Breast epithelium (tissue), 4 donors: ENCODE data around the gene KRT37. TPM values are rescaled to one million over a fixed set of nuclear protein-coding genes. Genes with fewer than 3 reads are reported as not detected.
A peak's percentile ranks its signal among the peaks of the same experiment; 100 is the strongest.

Experiments used
- DNase-seq, 2 donors: peaks; one replicate each; pipeline ENCODE4 v3.0.0-alpha.2; 2019; ENCODE audit warnings: low spot score in 2 of 2
- H3K27ac ChIP-seq, 2 donors: fragments of 200-600 bp; sonication (generic) in 1 of 2; one replicate each; pipeline ENCODE4 v1.5.1; 2016 to 2019; ENCODE audit warnings: mild to moderate bottlenecking in 1 of 2
- H3K27me3 ChIP-seq, 2 donors: fragments of 200-600 bp; sonication (generic) in 1 of 2; one replicate each; pipeline versions ENCODE4 v1.5.1 to v1.6.0; 2017 to 2019; ENCODE audit warnings: control low read depth in 1 of 2, mild to moderate bottlenecking in 1 of 2
- H3K36me3 ChIP-seq: fragments of 200-600 bp; one replicate; pipeline ENCODE4 v1.5.1; 2019
- H3K4me1 ChIP-seq, 2 donors: fragments of 200-600 bp; sonication (generic); one replicate each; pipeline ENCODE4 v1.5.1; 2016 to 2019; ENCODE audit warnings: control low read depth in 1 of 2
- H3K4me3 ChIP-seq, 3 donors: fragments of 200-600 bp; sonication (generic); 1 replicate in 2 of 3; 2 replicates in 1 of 3; pipeline ENCODE4 v1.5.1; 2016 to 2019; ENCODE audit warnings: mild to moderate bottlenecking in 3 of 3, moderate library complexity in 2 of 3
- H3K9me3 ChIP-seq, 2 donors: fragments of 200-600 bp; sonication (generic) in 1 of 2; one replicate each; pipeline ENCODE4 v1.5.1; 2016 to 2019; ENCODE audit warnings: control low read depth in 1 of 2
- POLR2A ChIP-seq: fragments of 450-650 bp; IDR thresholded peaks from one replicate; pipeline ENCODE4 v1.6.1; 2016; ENCODE audit warnings: antibody characterized with exemption, mild to moderate bottlenecking, moderate library complexity
- POLR2AphosphoS5 ChIP-seq, 3 donors: sonication (generic); formaldehyde crosslinking; IDR thresholded peaks; one replicate each; pipeline ENCODE4 v1.6.1; 2017; ENCODE audit warnings: antibody characterized with exemption in 3 of 3
- intact Hi-C: fragments of 100-400 bp; cut with DNase I; formaldehyde crosslinking; loops from one replicate; pipeline ENCODE4 v1.15.1; 2023; ENCODE audit warnings: low total_unique reads
- total RNA-seq, 3 donors: library from RNA; depleted of rRNA; stranded (reverse); fragments of >200 nt; gene quantifications; one replicate each; pipeline ENCODE4 v1.1.0, GENCODE V29; 2016
- TF ChIP-seq, protein P1 (sequence below), 3 donors: fragments of 450-650 bp; IDR thresholded peaks; one replicate each; pipeline ENCODE4 v1.5.1; 2016 to 2017; ENCODE audit warnings: antibody characterized with exemption in 3 of 3, mild to moderate bottlenecking in 3 of 3, moderate library complexity in 3 of 3

The KRT37 gene
- total RNA-seq: not detected

DNA sequence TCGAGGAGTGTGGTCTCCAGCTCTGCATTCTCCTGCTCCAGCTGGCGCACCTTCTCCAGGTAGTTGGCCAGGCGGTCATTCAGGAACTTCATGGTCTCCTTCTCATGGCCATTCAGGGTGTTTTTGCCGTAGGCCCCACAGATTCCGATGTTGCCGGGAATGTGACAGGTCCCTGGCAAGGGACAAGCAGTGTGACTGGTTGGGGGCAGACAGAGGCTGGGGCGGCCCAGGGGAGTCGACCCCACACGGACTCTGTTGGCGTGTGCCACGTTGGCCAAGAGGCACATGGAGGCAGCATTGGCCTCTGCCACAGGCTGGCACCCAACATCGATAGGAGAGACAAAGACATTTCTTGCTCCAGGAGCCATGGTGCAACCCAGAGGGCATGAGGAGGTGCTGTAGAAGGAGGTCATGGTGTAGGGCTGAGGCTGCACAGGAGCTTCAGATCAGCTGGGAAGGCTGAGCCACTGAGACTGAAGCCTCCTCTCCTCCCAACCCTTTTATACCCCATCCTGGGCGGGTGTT is at the start of gene KRT37:
TSS of gene KRT37 (minus strand) at position 475 of the 525 bp plus-strand sequence. CDS start at position 413, 62 bp downstream.
- Histone ChIP-seq H3K4me3 (no peak within 1 kb of the TSS), H3K4me1 (peaks cover 0 to 5% of the 10 kb centered on the region in 2 donors), H3K9me3 (no peaks in the 10 kb centered on the region), H3K27me3 (no peaks in the 10 kb centered on the region), H3K36me3 (no peaks in the 10 kb centered on the region), H3K27ac (no peak within 1 kb of the TSS)
- no peak for TF ChIP-seq POLR2A
- TF ChIP-seq, protein P1, sequence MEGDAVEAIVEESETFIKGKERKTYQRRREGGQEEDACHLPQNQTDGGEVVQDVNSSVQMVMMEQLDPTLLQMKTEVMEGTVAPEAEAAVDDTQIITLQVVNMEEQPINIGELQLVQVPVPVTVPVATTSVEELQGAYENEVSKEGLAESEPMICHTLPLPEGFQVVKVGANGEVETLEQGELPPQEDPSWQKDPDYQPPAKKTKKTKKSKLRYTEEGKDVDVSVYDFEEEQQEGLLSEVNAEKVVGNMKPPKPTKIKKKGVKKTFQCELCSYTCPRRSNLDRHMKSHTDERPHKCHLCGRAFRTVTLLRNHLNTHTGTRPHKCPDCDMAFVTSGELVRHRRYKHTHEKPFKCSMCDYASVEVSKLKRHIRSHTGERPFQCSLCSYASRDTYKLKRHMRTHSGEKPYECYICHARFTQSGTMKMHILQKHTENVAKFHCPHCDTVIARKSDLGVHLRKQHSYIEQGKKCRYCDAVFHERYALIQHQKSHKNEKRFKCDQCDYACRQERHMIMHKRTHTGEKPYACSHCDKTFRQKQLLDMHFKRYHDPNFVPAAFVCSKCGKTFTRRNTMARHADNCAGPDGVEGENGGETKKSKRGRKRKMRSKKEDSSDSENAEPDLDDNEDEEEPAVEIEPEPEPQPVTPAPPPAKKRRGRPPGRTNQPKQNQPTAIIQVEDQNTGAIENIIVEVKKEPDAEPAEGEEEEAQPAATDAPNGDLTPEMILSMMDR (IDR thresholded peaks at IDR 0.05): no peak
- no peak for TF ChIP-seq POLR2AphosphoS5 (IDR thresholded peaks at IDR 0.05)
- intact Hi-C loops: no loop called here
- no peak for DNase-seq

DNA sequence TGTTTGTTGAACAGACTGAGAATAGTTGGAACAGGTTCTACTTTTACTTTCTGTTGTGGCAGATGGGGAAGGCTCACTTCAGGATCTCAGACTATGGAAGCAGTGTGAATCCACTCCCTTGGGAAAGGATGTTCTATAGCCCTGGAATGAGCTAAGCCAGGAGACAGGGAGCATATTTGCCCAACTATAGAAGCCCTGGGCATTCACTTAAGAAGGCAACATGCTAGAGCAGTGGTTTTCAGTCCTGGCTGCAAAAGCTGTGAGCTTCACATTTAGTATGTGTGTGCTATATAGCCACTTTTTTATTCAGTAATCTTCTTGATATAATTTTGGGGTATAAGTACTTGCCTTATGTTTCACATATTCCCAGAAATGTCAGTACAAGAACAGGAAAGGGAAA is 44.0 kb upstream of the KRT37 start:
- DNase-seq: no peak
- no peaks in the 10 kb centered on the region for H3K27me3 ChIP-seq
- H3K36me3 ChIP-seq: no peaks in the 10 kb centered on the region
- intact Hi-C loops: no loop called here
- no peaks in the 10 kb centered on the region for H3K4me1 ChIP-seq
- no peak overlapping the region for H3K4me3 ChIP-seq
- peaks cover 5 to 7% of the 10 kb centered on the region in 2 donors for H3K9me3 ChIP-seq
- H3K27ac ChIP-seq: peak overlapping the region in 1 of 2 donors; percentile 58
- TF ChIP-seq POLR2A (no peak), POLR2AphosphoS5 (IDR thresholded peaks at IDR 0.05) (no peak)
- TF ChIP-seq, protein P1 (IDR thresholded peaks at IDR 0.05): no peak

DNA sequence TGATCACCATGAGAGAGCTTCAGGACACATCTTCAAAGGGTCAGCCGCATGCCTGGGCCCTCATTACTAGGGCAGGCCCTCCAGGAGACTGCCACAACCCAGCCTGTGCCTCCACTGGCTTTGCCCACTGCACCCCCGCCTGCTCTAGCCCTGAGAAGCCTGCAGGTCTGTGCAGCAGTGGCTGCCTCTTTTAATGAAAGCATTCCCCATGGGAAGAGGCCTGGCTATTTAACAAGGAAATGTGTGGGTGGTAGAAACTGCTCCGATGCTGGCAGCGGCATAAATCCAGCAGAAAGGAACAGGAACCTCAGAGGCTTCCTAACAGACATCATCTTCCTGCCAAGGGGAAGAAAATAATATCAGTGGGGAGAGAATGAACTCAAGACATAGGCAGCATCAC is 43.2 kb upstream of the KRT37 start:
- H3K9me3 ChIP-seq: peaks cover 5 to 7% of the 10 kb centered on the region in 2 donors
- H3K27me3 ChIP-seq: no peaks in the 10 kb centered on the region
- H3K4me1 ChIP-seq: no peaks in the 10 kb centered on the region
- H3K36me3 ChIP-seq: no peaks in the 10 kb centered on the region
- DNase-seq: peak in 1 of 2 donors; percentile 57
- H3K4me3 ChIP-seq: no peak overlapping the region
- intact Hi-C loops: no loop called here
- peak overlapping the region; percentile 52 to 58 for H3K27ac ChIP-seq
- TF ChIP-seq POLR2AphosphoS5 (IDR thresholded peaks at IDR 0.05) (no peak), POLR2A (no peak)
- TF ChIP-seq, protein P1 (IDR thresholded peaks at IDR 0.05): no peak

DNA sequence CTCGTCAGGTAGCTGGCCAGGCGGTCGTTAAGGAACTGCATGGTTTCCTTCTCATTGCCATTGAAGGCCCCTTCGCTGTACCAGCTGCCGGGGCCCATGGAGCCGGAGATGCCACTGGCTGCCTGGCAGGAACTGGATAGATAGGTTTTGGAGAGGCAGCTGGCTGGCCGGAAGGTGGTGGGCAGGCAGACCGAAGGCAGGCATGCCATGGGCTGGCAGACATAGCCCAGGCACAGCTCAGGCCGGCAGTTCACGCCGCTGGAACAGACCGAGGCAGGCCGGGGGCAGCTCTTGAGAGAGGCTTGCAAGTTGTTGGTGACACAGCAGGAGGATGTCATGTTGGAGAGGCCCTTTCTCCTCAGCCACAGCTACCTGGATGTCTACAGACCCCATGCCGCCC is 42.6 kb upstream of the KRT37 start, which contains the start of gene KRT32:
TSS of gene KRT32 (minus strand) at position 399 of the 400 bp plus-strand sequence. CDS start at position 338, 61 bp downstream.
- H3K27ac ChIP-seq: peak within 1 kb of the TSS; percentile 52 to 58
- no peak within 1 kb of the TSS for H3K4me3 ChIP-seq
- no peaks in the 10 kb centered on the region for H3K27me3 ChIP-seq
- TF ChIP-seq POLR2AphosphoS5 (IDR thresholded peaks at IDR 0.05) (no peak), POLR2A (no peak)
- TF ChIP-seq, protein P1 (IDR thresholded peaks at IDR 0.05): no peak
- DNase-seq: no peak
- no peaks in the 10 kb centered on the region for H3K36me3 ChIP-seq
- no peaks in the 10 kb centered on the region for H3K4me1 ChIP-seq
- intact Hi-C loops: no loop called here
- peaks cover 2 to 3% of the 10 kb centered on the region in 2 donors for H3K9me3 ChIP-seq

DNA sequence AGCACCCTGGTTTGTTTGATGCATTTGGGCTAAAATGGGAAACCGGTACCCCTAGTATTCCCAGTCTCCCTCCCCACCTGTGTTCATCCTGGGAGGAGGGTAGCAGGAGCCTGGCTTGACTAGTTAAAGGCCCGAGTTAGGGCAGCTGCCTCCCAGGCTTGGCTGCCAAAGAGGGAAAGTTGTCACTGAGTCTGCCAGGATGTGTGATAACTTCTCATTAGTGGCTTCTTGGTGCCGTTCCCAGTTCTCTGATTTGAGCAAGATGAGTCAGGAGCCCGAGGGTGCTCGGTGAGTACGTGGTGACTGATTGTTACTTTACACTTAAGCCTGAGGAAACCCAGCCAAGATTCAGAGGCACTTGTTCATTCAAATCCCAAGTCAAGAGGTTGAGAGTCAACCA is 40.3 kb upstream of the KRT37 start:
- DNase-seq: peak; percentile 69 to 88
- Histone ChIP-seq H3K36me3 (no peaks in the 10 kb centered on the region), H3K4me3 (no peak overlapping the region), H3K9me3 (no peaks in the 10 kb centered on the region), H3K27ac (peak overlapping the region; percentile 41 to 48), H3K4me1 (no peaks in the 10 kb centered on the region), H3K27me3 (no peaks in the 10 kb centered on the region)
- intact Hi-C loops: no loop called here
- TF ChIP-seq POLR2A (no peak), POLR2AphosphoS5 (IDR thresholded peaks at IDR 0.05) (peak in 1 of 3 donors; percentile 6)
